Placental epithelial cell (primary cell): ENCODE results near the gene ZCCHC18. TPM values are rescaled to one million over a fixed set of nuclear protein-coding genes. Genes with fewer than 3 reads are reported as not detected.

ENCODE experiments used
- total RNA-seq: library from RNA; depleted of rRNA; stranded (reverse); fragments of >200 nt; gene quantifications from 2 replicates; pipeline ENCODE4 v1.2.3, GENCODE V29; 2012

The ZCCHC18 gene
- total RNA-seq: not detected in 2 replicates

DNA sequence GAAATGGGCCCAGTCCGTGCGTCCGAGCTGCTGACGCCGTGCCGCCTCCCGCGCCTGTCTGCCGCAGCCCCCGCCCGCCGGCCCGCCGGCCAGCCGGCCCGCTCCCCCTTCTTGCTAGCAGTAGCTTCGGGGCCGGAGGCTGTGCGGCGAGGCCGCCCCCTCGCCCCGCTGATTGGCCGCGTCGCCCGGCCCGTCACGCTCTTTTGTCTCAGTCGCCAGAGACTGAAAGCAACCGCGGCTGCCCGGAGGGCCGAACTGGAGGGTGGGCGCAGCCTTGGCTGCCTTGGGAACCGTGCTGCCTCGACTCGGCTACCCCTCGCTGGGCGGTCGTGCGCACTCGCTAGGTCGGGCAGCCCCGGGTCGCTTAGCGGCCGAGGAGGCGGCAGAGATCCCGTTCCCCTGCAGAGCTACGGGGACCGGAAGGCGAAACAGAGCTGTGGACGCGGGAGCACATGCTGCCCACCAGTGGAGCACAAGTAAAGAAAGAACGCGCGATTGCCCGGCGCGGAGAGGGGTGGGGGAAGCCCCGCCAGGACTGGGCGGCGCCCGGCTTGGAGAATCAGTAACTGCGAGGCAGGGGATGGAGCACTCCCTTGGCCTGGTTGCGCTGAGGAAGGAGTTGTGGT is at the start of gene ZCCHC18:
ZCCHC18 (plus strand) TSS at position 198 of the 626 bp plus-strand sequence. CDS start 1,589 bp downstream, outside the sequence.

DNA sequence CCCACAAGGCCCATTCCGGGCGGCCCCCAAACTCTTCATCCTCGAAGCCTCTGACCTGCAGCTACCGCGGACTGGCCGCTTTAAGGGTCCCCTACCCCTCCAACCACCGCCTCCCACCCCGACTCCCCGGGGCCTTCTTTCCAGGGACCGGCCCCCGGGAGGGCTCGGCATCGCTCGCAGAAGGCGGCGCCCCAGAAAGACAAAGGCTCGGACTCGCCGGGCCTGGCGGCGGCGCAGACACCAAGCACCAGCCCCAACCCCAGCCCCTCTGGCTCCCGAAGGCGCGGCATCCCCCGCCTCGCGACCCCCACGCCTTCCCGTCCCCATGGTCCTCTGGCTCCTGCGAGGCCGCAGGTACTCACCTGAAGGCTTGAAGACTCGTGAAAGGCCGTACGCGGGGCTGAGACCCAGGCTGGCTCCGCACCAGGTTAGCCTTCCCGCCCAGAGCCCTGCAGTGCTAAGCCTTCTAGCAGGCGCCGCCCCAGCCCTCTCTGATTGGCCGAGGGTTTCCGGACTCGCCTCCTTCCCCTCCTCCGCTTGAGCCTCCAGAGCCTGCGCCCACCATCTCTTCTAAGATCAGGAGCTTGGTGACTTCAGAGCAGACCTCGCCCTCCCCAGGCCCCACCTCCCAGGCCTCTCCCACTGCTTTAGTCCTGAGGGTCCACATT is 36.4 kb upstream of the ZCCHC18 start, which contains the start of gene TMSB15C:
TMSB15C (minus strand) TSS at position 459 of the 668 bp plus-strand sequence.

DNA sequence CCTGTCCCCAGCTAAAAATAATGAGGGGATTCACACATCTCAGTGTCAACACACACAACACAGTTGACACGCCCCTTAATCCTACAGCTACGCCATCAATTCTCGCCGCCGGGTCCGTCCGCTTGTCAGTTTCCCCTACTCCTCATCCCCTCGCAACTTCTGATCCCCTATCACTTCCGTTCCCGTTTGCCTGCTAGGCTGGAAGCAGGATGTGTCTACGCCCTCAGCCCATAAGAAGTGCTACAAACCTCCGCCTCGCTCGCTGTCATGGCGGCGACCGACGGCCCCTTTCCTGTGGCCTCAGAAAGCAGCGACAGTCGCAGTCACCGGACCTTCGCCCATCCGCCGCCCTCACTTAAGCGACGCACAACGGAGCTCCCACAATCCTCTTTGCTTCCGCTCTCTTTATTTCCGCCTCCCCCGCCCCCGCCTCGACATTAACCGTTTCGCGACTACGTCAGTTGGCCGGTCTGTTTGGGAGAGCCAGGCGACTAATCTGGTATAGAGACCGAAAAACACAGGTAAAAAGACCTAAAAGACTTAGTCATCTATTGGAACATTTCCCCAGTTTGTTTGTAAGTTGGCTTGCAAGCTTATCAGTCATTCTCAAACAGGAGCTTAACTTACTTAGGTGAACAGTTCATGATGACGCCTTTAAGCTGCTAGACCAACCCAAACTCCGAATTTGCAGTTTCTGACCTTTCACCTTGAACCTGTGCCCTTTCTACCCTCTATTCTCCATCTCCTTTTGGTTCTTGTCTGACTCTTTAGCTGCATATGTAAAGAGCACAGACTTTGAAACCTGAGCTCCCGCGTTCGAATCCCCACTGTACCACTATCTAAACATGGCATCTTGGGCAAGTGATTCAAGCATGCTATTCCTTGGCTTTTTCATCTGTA is 44.6 kb downstream of the ZCCHC18 start, which contains the start of gene SLC25A53:
SLC25A53 (minus strand) TSS at position 380 of the 900 bp plus-strand sequence. CDS start 51,752 bp downstream, outside the sequence.

Other genes with a start within 250 kb of the ZCCHC18 start
- gene TMSB15B, start 149.9 kb upstream of the ZCCHC18 start, total RNA-seq: 7.9 and 9.3 TPM in 2 replicates
- gene H2BW1, start 98.8 kb upstream of the ZCCHC18 start, total RNA-seq: not detected in 2 replicates
- not detected in 2 replicates for gene H2BW2, start 72.6 kb upstream of the ZCCHC18 start, total RNA-seq
- gene TMSB15C, start 36.3 kb upstream of the ZCCHC18 start, total RNA-seq: 2.8 and 7.9 TPM in 2 replicates
- 5.3 and 11.0 TPM in 2 replicates for gene SLC25A53, start 44.5 kb downstream of the ZCCHC18 start, total RNA-seq
- gene FAM199X, start 53.9 kb downstream of the ZCCHC18 start, total RNA-seq: 18.1 and 28.2 TPM in 2 replicates
- gene ESX1, start 142.4 kb downstream of the ZCCHC18 start, total RNA-seq: not detected in 2 replicates